NCI-H2107 (cell line): ENCODE data around the gene GSE1.

Source experiments
- DNase-seq: peaks from one replicate; lab custom pipeline; 2025; lab: John Stamatoyannopoulos, UW

The GSE1 gene

DNA sequence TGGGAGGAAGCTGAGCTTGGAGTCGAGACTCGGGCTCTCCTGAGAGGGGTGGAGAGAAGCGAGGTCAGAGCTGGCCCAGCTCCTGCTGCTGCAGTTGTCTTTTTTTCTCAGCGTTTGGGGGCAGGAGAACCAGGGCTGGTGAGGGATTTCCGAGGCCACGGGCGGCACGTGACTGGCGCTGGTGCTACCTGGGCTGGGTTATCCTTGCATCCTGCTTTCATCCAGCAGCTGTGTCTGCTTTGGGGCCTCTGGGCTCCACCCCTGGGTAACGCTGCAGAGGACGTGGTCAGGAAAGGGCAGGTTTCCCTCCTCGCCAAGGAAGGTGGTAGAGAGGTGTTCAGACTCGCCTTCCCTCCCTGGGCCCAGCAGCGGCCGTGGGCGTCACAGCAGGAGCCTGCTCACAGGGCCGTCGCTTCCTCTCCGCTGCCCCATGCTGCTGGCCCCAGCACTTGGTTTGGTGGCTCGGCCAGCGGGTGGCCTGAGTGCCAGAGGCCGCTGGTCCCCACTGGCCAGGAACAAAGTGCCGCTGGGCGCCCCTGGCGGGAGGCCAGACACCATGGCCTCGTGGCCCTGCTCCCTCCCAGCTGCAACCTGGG, 22.5 kb downstream of the GSE1 start:
- DNase-seq, result no peak

DNA sequence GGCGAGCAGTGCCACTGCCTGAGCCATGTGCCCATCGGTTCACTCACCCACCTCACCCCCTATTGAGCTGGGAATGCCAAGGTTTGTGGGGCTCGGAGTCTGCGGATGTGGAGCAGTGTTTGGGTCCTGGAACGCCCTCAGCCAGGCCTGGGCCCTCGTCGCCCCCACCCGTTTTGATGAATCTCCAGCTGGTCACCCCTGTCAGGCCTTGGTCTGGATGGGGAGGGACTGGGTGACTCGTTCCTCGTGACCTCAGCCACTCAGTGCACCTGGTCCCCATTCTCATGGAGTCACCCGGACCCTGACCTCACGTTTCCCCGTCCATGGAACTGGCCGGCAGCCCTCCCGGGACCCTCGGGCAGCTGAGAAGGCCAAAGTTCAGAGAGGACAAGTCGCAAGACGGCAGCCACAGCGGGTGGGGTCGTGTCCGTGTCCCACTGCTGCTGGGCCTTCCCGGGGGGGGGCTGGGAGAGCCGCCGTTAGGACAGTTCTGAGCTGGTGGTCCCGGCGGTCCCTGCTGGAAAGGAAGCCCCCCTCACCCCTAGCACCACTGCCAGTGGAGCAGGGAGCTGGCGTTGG, 23.2 kb downstream of the GSE1 start:
- DNase-seq, result no peak

DNA sequence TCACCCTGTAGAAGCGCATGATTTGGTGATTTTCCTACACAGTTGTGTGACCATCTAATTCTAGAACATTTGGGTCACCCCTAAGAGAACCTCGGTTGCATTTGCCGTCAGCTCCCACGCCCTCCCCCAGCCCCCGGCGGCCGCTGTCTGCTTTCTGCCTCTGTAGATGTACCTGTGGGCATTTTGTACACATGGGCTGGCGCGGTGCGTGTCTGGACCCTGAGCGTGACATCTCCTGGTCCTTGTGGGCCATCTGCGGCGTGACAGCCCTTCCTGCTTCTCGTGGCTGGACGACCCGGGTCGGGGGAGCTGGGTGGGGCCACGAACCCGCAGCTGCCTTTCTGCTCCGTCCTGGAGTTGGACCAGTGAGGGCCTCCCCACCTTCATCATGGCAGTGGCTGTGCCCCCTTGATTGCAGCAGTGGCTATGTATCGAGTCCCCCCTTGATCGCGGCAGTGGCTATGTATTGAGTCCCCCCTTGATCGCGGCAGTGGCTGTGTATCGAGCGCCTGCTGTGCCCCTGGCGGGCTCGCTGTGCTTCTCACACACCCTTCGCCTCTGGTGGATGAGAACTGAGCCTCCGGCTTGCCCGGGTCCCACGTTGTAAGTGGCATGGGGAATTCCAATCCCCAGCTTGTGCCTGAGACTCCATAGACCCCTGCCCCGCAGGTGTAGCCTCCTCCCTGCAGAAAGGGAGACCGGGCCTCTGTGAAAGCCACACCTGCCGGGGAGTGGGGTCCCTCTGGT, 24.1 kb downstream of the GSE1 start:
- no peak for DNase-seq

DNA sequence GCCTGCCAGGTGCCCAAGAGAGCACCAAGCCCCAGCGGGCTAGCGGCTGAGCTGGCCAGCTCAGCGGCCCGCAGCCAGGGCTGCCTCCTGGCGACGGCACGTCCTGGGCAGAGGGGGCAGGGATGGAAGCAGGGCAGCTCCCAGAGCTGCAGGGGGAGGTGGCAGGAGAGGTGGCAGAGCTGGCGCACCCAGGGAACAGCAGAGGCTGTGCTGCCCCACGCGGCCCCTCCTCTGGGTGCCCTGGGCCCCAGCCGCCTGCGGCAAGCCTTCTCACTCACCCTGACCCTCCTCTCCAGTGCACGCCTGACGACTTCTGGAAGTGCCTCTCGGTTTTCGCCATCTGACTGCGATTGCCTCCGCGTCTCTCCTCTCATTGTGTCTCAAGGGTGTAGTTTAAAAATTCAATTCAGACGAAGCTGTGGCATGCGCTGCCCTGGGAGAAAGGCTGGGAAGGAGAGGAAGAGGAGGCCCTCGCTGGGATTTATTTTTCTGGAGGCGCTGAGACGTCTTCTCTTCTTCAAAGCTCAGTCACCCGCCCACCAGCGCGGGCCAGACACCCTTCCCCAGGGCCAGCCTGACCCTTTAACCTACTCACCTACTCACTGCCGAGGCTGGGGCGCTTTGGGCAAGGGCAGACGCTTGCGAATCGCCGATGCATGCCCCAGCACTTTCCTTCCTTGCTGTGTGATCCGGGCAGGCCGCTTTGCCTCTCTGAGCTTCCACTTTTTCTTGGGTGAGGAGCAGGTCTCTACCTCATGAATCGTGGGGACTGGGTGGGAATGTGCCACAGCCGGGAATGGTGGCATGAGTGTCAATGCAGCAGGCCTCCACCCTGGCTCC, 24.9 kb downstream of the GSE1 start:
- DNase-seq, result peak; percentile 51

DNA sequence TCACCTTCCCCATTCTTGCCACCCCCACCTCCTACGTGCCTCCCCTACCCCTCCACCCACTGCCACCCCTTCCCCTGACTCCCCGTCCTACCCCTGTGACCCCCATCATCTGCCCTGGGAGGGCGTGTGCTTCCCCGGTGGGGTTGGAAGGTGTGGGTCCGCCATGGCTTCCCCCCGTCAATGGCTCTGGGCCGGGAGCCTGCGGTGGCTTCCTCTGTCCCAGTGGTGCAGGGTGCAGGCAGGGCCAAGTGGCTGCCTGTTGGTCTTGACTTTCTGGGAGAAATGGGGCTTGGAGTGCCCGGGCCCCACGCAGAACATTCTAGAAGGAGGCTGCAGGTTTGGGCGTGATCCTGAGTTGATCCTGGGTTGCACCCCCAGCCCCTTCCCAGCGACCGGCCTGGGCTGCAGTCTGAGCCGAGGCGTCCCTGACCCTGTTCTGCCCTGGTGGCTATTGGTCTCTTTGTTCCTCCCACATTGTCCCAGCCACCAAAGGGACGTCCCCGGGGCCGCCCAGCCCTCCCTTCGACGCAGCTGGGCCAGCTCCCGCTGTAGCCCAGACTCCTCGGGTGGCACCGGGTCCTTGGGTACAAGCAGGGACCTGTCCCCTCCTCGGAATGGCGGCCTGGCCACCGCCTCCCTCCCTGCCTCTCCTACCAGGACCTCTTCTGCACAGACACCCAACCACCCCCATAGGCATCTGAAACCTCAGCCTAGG, 25.7 kb downstream of the GSE1 start:
- DNase-seq, result no peak

DNA sequence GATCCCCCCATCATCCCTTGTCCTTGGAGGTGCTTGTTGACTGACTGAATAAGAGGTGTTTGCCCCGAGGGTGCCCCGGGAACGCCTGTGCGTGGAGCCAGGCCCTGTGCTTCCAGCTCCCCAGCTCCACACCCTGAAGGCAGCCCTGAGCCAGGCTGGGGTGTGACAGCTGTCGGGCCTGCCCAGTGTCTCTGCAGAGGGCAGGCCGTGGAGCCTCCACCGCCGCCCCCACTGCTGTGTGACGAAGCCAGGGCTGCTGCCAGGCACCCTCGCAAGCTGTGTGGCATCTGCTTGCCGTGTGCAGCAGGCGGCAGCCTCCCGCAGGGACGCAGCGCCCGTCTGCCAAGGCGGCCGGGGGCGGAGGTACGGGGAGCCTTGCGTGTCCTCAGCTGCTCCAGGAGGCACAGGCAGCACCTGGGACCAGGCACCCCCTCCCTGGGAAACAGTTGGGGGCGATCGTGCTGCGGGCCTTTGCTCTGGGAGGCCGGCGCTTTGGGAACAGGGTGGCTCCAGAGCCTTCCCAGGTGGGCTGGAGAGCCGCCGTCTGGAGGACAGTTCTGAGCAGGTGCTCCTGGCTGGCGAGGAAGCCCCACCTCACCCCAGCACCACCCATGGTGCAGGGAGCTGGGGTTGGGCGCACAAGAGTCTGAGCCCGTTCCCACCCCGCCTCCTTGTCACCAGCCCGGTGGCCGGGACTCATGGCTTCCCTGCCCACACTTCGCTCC, 26.6 kb downstream of the GSE1 start:
- peak; percentile 80 for DNase-seq

DNA sequence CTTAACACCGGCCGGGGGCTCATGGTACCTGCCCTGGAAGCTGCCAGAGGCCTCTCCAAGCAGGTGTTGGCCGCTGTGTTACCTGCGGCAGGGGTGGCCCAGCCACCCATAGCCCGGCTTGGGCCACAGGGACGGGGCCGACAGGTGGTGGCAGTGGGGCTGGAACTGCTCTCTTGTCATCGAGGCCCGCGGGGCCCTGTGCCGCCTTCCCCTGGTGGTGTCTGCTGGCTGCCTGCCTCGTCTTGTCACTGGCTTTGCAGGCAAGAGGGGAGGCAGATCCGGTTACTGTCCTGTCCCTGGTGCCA, 27.1 kb downstream of the GSE1 start:
- no peak for DNase-seq

DNA sequence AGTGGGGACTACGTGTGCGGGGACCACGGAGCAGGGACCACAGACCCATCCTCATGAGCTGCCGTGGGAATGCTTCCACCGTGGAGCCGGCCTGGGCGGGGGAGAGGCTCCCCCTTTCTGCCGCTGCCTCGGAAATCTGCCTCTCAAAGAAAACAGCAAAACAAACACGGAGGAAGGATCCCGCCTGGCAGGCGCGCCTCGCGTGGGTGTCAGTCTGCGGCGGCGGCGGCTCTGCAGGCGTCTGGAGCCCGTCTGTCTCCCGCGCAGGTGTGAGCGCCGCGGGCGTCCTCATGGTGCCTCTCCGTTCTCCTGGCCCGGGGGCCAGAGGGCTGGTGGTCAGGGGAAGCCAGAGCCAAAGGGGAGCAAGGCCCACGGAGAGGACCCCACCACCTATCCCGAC, 27.5 kb downstream of the GSE1 start:
- no peak for DNase-seq

DNA sequence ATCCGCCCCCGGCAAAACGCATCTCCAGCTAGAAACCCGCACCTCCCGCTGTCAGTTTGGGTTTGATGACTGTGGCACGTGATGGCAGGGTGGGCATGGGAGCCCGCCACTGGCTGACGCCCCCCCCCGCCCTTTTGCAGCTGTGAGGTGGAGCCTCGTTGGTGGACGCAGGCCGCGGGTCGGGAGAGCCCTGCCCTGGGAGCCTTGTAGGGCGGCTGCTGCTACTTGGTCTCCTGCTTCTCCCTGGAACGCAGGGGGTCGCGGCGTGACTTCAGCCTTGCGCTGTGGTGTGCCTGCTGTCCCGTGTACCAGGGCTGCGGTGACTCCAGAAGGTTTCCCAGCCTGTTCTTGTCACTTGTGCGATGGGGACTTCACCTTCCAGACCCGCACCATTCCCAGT, 28.2 kb downstream of the GSE1 start:
- no peak for DNase-seq

DNA sequence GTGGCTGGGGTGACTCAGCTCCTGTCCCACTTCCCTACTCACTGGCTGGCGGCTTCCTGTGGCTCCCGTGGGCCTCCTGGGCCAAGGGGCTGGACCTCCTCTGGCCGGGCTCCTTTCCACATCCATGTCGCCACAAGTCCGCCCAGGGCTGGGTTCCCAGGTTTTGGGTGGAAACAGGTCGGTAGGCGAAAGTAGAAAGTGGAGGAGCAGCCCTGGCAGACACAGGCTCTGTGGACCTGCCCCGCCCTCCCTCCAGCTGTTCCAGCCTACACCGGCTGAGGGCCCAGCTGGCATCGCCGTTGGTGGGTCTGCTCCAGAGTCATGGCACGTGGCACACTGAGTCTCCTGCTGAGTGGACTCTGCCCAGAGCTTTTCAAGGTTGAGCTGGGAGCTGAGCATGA, 28.7 kb downstream of the GSE1 start:
- DNase-seq, result peak; percentile 53

DNA sequence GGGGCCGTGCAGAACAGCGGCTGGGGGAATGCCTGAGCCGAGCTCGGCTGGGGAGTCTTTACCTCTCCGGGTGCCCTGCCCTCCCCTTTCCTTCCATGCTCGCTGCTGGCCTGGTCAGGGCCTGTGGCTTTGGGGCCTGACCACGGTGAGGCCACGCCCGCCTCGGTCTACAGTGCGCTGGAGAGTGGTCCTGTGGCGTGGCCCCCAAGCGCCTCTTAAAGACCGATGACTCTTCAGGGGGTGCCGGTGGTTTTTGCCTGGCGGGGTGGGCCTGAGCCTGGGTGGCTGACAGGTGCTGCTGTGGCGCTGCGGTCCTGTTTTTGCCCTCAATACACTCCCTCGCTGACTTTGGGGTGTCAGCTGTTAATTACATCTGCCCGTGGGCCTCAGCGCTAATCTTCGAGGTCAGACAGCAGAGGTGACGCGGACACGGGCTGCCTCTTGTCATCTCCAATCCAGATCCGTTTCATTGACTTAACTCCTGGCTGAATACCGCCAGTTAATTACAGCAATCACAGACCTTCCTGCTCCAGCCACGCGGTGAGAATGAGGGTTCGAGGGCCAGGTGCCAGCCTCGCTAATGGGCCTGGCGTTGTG, 29.7 kb downstream of the GSE1 start:
- peak; percentile 68 for DNase-seq

DNA sequence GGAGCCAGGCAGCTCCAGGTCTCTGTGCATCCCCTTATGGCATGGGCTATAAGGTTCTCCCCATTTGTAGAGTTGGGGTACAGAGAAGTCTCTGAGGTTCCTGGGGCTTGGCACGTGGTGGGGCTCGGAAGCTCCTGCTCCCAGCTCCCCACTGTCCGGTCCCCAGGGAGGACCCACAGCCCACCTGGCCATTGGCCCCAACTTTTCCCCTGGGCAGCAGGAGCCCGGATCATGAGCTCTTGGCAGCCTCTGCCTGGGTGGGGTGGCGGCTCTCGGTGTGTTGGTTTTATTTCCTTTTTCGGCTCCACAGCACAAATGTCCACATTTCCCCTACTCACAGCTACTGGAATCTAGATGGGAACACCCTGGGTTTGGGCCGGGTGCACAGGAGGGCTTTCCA, 30.5 kb downstream of the GSE1 start:
- no peak for DNase-seq

DNA sequence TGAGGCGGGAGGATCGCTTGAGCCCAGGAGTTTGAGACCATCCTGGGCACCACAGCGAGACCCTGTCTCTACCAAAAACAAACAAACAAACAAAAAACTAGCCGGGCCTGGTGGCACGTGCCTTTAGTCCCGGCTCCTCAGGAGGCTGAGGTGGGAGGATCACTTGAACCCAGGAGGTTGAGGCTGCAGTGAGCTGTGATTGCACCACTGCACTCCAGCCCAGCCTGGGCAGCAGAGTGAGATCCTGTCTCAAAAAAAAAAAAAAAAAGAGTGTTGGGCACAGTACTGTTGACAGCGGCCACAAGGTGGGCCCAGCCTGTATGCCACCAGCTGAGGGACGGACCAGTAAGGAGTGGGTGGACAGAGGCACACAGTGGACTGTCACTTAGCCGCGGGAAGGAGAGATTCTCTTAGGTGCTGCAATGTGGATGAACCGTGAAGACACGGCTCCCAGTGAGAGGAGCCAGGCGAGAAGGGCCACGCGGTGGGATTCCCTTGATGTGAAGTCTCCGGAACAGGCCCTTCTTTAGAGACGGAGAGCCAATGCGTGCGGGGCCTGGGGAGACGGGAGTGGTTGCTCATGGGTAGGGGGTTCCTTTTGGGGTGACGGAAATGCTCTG, 31.1 kb downstream of the GSE1 start:
- DNase-seq, result no peak

DNA sequence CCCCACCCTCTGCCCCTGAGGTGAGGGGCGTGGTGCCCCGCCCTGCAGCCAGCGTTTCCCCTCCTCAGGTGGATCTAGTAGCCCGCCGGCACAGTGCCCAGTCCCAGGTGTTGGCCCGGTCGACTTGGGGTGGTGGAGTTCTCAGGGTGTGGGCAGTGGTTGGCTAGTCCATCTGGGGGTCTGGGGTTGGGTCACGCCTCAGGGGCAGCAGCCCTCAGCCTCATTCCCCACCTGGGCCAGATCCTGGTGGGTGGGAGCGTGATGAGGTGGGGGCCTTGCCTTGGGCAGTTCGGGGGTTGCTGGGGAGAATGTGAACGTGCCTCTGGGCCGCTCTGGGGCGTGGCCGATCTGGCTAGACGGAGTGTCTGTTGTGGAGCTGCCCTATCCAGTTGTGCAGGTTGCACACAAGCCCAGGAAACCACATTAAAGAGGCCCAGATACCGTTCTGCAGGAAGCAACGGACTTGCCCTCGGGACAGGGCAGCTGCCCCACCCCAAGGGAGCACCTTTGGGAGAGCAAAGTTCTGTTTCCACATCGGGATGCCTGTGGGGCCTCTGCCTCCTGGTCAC, 32.0 kb downstream of the GSE1 start:
- DNase-seq, result no peak

DNA sequence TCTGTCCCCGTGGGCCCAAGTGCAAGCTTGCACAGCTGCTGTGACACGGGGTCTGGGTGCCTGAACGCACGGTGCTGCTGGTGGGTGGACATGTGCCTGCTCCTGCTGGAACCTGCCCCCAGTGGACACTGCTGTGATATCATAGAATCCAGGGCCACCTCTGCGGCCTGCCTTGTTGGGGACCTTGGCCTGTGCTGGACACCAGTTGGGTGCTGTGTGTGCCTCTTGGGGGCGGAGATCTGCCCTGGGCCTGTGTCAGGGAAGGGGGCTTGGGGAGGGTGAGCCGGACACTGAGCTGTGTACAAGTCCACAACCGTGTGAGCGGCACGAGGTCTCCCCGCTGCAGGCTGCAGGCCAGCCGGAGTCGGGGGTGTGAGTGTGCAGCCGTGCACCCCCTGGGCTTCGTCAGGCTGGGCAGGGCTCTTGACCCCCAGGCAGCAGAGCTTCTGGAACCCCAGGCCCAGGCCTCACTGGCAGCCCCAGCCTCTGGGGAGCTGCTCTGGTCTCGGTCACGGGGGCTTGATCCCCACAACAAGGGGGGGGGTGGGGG, 33.3 kb downstream of the GSE1 start:
- no peak for DNase-seq

DNA sequence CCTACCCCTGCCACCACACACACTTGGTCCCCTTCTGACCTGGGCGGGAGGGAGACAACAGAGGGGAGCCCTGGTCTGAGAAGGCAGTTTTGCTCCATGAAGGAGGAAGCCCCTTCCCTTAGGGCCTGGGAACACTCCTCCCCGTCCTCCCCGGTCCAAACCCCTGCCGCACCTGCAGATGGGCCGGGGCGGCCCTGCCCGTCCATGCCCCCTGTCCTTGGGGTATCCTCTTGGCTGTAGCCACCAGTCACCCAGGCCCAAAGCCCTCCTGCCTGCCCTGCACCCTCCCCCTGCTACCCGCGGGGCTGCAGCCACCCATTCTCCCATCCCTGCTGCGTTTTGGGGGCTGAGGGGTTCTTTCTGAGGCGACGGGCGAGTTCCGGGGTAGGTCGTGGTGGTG, 33.9 kb downstream of the GSE1 start:
- DNase-seq, result no peak

DNA sequence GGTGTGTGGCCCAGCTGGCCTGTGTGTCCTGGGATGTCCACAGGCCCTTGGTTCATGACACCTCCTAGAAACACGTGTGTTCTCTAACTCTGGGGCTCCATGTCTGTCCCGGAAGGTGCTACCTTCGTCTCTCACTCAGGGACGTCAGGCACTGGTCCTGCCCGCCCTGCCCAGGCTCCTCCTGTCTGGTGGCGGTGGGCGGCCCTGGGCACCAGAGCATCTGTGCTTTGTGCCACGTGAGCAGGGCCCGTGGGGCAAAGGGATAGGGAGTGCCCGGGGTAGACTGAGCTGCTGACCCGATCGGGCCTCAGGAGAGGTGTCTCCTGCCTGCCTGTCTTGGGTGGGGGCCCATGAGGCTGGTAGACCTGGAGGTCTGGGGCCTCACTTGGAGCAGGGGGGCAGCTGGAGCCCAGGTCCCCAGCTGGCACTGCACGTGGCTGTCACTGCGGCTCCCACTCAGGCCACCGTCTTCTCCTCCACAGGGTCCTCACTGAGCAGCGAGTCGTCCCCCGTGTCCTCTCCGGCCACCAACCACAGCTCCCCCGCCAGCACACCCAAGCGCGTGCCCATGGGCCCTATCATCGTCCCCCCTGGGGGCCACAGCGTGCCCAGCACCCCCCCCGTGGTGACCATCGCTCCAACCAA, 35.1 kb downstream of the GSE1 start:
- DNase-seq, result no peak

DNA sequence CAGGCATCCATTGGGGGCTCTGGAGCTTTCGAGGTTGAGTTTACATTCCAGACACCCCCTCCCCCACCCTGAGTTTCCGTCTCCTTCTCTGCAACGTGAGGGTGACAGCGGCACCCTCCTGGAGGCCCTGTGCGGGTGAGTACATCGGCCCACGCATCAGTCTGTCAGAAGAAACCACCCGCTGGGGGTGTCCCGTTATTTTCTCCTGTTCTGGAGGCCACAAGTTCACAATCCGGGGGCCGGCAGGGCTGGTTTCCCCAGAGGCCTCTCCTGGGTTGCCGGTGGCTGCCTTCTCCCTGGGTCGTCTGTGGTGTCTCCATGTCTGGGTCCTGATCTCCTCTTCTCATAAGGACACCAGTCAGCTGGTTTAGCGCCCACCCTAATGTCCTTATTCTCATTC, 35.7 kb downstream of the GSE1 start:
- DNase-seq, result no peak

DNA sequence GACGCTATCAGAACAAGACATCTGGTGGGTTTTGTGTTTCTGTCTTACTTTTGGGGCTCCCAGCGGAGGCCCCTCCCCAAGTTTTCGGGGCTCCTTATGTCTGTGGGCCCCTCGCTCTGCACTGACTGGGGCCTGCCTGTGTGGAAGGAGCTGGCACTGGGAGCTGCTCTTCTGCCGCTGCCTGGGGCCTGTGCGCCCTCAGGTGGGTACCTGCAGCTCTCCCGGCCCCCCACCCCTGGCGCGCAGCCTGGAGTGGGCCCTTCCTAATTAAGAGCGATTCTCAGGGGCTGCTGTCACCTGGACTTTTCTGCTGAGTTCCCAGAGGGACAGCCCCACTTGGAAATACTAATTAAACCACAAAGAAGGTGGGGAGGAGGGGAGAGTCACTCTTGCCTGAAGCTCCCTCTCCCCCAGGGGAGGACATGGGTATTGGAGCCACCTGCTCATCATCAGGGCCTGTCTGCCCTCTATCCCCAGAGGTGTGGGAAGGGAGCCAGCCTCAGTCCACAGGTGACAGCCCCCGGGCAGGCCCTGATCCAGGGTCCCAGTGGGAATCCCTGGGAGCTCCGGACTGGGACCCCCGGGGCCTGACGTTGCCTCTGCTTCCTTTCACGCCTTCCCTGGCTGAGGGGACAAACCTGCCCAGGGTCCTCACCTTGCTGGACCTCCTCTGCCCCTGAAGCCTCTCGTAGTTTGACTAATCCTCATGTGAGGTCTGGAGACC, 36.5 kb downstream of the GSE1 start:
- DNase-seq, result peak; percentile 72
